HG03095 (cell line): ENCODE results near the gene HHIPL1.
"Not testable (repeated sequence)": the region's sequence is repeated elsewhere in the genome, so short reads cannot be mapped to it uniquely, and the experiment has no call there.

ENCODE experiments used
- ATAC-seq: cut with Tn5 transposase; IDR thresholded peaks from one replicate; pipeline ENCODE4 v1.9.1; 2021; ENCODE audit warnings: moderate library complexity; ENCODE audit not compliant: unreplicated experiment

The HHIPL1 gene

DNA sequence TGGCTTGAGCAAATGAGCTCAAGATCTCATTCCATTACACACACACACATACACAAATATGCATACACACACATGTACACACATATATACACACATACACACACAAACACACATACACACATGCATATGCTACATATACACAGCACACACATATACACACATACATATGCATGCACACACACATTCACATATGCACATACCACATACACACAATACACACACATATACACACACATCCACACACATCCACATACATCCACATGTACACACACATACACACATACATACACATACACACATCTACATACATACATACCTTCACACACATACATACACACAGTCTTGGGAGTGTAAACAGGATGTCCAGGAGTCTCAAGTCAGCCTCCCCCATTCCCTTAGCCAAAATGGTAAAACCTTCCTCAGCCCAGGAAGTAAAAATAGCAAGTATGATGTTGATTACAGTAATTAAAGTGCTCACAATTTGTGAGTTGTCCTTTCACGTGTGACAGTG, 12.8 kb downstream of the HHIPL1 start:
- ATAC-seq, result no peak

- no peak for ATAC-seq
Measured at GRCh38 chr14:99658218-99658845, 13.4 kb downstream of the HHIPL1 start.

DNA sequence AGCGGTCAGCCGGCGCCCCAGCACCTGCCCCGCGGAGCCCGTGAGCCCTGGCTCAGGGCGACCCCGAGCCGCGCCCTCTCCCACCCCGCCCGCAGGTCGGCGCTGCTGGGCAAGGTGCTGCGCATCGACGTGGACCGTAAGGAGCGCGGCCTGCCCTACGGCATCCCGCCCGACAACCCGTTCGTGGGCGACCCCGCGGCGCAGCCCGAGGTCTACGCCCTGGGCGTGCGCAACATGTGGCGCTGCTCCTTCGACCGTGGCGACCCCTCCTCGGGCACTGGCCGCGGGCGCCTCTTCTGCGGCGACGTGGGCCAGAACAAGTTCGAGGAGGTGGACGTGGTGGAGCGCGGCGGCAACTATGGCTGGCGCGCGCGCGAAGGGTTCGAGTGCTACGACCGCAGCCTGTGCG, 14.4 kb downstream of the HHIPL1 start:
- ATAC-seq, result no peak

GRCh38 chr14:99660006-99660566, 15.2 kb downstream of the HHIPL1 start:
- no peak for ATAC-seq

- no peak for ATAC-seq
Measured at GRCh38 chr14:99660794-99661193, 15.9 kb downstream of the HHIPL1 start.

DNA sequence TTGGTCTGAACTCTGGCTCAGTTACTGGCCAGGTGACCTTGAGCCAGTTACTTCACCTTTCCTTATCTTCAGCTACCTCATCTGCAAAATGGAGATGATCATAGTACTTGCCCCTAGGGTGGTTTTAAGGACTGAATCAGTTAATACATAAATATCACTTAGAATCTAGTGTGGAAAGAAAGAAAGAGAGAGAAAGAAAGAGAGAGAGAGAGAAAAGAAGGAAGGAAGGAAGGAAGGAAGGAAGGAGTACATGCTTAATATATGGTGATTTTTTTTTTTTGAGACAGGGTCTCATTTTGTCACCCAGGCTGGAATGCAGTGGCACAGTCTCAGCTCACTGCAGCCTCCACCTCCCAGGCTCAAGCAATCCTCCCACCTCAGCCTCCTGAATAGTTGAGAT, 16.3 kb downstream of the HHIPL1 start:
- not testable (repeated sequence) for ATAC-seq

GRCh38 chr14:99662846-99663245, 17.9 kb downstream of the HHIPL1 start:
- ATAC-seq, result no peak

DNA sequence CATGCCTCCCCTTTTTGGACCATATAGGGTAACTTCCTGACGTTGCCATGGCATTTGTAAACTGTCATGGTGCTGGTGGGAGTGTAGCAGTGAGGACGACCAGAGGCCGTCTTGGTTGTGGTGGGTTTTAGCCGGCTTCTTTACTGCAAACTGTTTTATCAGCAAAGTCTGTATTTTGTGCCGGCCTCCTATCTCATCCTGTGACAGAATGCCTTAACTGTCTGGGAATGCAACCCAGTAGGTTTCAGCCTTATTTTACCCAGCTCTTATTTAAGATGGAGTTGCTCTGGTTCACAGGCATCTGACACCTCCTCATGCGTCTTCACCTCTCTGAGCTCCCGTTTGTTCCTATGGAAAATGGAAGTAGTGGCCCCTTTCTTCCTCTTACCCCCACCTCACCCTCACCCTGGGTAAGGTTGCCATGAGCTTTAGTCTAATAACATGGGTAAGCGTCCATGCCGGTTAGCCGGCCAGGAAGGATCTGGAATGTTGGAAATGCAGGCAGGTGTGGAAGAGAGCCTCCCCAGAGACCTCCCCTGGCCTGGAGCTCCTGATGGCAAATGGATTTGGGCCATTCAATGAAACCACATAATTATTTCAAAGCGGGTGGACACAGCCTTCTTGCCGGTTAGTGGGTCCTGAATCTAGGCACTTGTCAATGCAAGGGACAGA, 18.6 kb downstream of the HHIPL1 start:
- ATAC-seq, result no peak

DNA sequence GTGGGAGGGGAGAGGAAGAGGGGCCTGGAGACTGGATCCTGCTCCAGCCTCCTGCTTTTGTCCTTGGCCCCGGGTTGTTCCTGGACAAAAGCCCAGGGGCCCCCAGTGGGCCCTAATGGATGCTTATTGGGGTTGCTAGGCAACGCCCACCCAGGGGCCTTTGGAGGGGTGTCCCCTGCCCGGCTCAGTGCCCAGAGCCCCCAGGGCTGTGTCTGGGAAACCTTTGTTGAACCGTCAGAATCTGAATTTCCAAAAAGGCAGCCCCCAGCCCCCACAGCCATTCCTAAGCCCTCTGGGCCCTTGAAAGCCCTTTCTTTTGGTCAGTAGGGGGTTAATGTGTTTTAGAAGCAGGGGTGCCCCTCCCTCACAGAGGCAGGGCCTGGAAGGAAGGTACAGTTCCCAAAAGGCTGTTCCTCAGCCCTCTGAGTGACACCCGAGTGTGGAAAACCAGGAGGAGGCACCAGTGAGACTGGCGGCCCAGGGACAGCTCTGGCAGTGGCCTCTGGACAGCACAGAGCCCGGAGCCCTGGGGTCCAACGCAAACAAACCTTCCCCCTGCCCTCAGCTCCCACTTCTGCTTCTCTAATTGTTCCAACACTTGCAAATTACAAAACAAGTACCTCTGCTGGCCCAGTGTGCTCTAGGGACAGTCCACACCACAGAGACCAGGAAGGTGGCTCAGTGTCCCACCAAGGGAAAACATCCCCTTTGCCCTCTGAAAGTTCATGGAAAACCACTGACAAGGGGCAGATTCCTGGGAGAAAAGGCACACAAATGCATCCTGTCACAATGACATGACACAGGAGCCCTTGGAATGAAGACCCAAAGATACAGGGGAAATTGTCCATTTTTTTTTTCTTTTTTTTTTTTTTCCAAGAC, 19.4 kb downstream of the HHIPL1 start:
- ATAC-seq, result no peak

DNA sequence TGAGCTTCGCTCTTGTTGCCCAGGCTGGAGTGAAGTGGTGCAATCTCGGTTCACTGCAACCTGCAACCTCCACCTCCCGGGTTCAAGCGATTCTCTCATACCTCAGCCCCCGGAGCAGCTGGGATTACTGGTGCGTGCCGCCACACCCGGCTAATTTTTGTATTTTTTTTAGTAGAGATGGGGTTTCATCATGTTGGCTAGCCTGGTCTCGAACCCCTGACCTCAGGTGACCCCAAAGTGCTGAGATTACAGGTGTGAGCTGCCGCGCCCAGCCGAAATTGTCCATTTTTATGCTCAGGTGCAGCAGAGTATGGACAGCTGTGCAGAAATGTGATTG, 20.0 kb downstream of the HHIPL1 start:
- ATAC-seq, result no peak

DNA sequence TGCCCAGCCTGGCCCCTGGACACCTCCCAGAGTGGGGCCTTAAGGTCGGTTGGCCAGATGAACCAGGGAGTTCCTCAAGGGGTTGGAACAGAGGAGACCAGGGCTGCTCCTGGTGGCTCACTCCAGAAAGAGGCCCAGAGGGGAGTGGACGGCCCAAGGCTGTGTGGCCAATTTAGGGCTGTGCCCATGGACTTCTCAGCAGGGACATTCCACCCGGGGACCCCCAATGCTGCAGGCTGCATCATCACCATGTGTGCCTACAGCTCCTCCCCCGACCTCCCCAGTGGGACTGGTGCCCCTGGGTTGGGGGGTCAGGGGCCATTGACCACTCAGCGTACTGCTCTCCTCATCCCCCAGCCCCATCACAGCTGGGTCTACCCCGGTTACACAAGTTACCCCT, 21.6 kb downstream of the HHIPL1 start:
- no peak for ATAC-seq

DNA sequence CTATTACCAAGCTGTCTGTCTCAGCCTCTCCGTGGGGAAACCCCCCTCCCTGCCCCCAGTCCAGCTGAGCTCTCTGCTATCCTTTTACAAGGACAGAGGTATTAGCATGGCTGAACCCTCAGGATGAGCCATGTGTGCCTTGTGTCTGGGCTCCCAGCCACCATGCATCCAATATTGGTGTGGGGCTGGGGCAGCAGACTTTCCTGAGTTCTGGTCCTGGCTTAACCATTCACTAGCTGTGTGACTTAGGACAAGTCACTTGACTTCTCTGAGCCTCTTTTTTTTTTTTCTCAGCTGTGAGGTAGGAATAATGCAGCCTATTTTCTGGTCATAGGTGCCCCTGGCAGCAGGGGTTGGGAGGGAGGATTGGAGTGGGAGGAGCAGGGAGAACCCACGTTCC, 22.1 kb downstream of the HHIPL1 start:
- no peak for ATAC-seq

DNA sequence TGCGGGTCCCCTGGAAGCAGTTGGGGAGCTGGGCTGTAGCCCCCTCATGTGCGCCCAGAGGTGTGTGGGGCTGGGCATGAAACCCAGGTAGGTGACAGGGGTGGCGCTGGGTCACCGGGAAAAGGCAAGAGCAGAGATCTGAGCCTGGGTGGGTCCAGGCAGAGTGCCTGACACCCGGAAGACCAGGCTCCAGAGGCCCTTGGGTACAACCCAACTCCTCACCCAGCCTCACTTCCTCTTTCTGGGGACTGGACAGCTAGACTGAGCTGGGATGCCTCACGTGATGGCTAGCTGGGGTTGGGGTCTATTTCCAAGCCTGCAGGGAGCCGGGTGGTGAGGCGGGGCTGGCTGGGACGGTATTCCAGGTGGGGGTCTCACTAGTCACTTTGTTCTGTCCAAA, 22.9 kb downstream of the HHIPL1 start:
- no peak for ATAC-seq

DNA sequence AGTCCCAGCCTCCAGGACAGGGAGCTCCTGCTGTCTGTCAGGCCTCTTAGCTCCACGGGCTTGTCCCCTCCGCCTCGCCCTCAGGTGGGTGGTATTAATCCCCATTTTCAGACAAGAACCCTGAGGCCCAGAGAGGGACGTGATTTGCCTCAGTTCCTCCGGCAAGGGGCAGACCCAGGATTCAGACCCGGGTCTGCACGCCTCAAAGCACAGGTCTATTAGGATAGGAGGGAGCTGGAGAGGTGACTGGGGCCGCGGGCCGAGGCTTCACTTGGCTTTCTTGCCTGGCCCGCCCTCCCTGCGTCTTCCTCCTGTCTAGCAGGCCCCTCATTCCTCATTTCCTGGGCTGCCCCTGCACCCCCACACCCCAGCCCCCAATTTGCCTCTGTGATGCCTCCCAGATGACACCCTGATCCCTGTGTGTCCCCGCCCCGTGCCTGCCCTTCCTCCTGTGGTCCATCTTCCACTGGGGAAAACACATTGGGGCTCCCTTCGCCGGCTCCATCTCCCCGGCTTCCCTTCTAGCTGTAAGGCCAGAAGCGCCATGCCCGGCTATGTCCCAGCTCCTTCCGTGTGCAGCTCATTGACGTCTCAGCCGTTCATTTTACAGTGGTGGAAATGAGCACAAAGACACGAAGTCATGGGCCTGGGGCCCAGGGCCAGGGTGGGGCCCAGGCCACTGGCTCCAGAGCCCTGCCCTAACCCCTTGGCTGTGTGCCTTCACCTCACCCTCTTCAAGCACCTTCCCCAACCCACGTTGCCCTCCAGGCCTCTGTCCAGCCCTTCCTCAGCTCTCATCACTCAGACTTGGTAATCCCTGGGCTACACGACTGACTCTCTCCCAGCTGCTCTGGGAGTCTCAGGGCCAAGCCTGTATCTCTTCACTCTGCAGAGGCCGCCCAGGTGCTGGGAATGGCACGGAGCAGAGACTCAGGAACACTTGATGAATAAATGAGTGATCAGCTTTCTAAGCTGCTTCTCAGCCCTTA, 23.7 kb downstream of the HHIPL1 start:
- ATAC-seq, result no peak

DNA sequence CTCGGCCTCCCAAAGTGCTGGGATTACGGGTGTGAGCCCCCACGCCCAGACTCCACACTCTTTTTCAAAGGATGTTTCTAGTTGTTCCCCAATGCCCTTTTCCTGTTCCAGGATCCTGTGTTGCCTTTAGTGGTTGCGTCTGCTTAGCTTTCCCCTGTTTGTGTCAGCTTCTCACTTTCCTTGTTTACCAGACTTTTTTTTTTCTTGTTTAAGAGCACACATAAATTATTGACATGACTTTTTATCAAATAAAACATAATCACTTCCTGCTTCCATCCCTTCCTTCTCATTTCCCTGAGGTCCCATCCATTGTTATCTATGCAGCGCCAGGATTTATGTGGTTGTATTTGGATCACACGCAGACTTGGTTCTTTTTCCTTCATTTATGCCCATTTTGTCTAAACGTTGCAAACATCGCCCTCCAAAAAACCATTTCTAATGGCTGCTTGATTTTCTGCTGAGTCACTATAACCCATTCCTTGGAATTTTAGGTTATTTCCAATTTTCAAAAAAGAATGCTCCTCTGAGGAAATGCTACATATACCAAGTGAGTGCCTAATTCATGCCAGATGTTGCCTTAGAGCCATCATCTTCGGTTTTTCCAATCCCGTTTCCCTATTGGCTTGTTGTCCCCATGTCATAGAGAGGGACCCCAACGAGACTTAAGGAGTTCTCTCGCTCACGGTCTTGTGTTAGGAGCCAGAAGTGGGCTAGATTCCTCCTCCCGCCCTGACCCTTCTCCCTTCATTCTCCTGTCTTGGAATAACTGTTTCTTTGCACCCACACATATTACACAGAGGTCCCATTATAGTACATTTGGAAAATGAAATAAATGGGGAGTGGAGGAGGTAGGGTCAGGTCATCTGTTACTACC, 25.7 kb downstream of the HHIPL1 start:
- ATAC-seq, result no peak

DNA sequence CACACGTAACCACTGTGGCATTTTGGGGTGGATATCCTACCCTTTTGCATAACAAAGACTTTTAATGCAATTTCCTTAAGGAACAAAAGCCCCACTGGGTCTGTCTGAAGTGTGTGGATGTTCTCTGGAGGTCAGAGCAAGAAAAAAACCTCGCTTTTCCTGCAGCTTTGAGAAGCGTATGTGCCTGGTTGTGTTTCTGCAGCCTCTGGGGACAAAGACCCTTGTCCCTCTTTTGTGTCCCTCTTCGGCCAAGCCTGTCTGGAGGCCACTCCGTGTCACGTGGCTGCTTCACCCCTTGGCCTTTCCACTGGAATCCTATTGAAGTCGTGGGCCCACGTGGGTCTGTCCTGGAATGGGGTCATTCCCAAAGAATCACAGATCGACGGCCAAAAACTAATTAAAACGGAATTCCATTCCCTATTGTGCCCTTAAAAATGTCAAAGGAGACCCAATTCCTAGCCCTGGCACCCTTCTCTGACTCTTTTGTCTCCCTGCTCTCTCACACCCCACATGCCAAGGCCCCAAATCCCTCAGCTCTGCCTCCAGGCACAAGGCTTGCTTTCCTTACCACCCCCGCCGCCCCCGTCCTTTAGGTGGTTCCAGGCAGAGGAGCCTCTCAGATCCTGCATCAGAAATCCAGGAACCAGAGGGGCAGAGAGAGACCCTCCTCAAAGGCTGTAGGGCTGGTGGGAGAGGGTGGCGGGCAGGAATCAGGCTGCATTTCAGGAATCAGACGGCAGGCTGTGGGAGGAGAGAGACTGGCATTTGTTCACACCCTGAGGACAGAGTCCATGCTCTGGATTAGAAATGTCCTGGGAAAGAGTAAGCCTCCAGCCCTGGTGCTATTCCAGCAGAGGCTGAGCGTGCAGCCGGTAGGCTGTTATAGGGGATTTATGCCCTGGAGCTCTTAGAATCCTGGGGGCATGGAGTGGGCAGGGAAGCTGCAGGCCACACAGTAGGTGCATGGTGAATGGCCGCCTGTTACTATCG, 26.6 kb downstream of the HHIPL1 start:
- no peak for ATAC-seq

- no peak for ATAC-seq
Measured at GRCh38 chr14:99672506-99673304, 27.8 kb downstream of the HHIPL1 start.
